Trophoblast cell (in vitro differentiated cells and primary cell): ENCODE results near the gene LPP.
A peak's percentile ranks its signal among the peaks of the same experiment; 100 is the strongest.

ENCODE experiments used
- DNase-seq, 2 donors: peaks; one replicate each; pipeline ENCODE4 v3.0.0-alpha.2; 2016
- H2AFZ ChIP-seq: 2 replicates; pipeline ENCODE4 v1.6.1; 2013; ENCODE audit warnings: low read length, moderate library complexity, mild to moderate bottlenecking; ENCODE audit not compliant: insufficient read depth, poor library complexity
- H2AK5ac ChIP-seq: 2 replicates; pipeline ENCODE4 v1.6.1; 2013; ENCODE audit warnings: mild to moderate bottlenecking, low read length
- H2BK120ac ChIP-seq: 2 replicates; pipeline ENCODE4 v1.6.1; 2013; ENCODE audit warnings: low read length, mild to moderate bottlenecking, moderate library complexity; ENCODE audit not compliant: insufficient read depth, poor library complexity
- H2BK12ac ChIP-seq: 2 replicates; pipeline ENCODE4 v1.6.1; 2013; ENCODE audit warnings: mild to moderate bottlenecking, low read length, moderate library complexity
- H2BK5ac ChIP-seq: 2 replicates; pipeline ENCODE4 v1.6.1; 2013; ENCODE audit warnings: low read length, low read depth, moderate library complexity, mild to moderate bottlenecking; ENCODE audit not compliant: poor library complexity
- H3K14ac ChIP-seq: 2 replicates; pipeline ENCODE4 v1.6.1; 2013; ENCODE audit warnings: mild to moderate bottlenecking, low read length
- H3K18ac ChIP-seq: 2 replicates; pipeline ENCODE4 v1.6.1; 2013; ENCODE audit warnings: mild to moderate bottlenecking, low read length
- H3K23ac ChIP-seq: 2 replicates; pipeline ENCODE4 v1.6.1; 2013; ENCODE audit warnings: low read length
- H3K27ac ChIP-seq: 2 replicates; pipeline ENCODE4 v1.5.1; 2013; ENCODE audit warnings: low read depth, mild to moderate bottlenecking, inconsistent platforms, low read length, moderate library complexity
- H3K27me3 ChIP-seq: 2 replicates; pipeline ENCODE4 v1.6.1; 2013; ENCODE audit warnings: inconsistent platforms, mild to moderate bottlenecking, low read length, moderate library complexity; ENCODE audit not compliant: insufficient read depth
- H3K36me3 ChIP-seq, 2 experiments: 1 replicate in 1 of 2; 2 replicates in 1 of 2; pipeline ENCODE4 v1.6.1; 2013; ENCODE audit warnings: low read length in 2 of 2, mild to moderate bottlenecking in 2 of 2, moderate library complexity in 1 of 2; ENCODE audit not compliant: insufficient read depth in 2 of 2, control insufficient read depth in 1 of 2
- H3K4ac ChIP-seq: 2 replicates; pipeline ENCODE4 v1.6.1; 2013; ENCODE audit warnings: low read depth, mild to moderate bottlenecking, low read length, moderate library complexity
- H3K4me1 ChIP-seq, 2 experiments: 1 replicate in 1 of 2; 2 replicates in 1 of 2; pipeline ENCODE4 v1.6.1; 2013; ENCODE audit warnings: low read length in 2 of 2, mild to moderate bottlenecking in 2 of 2, moderate library complexity in 1 of 2; ENCODE audit not compliant: insufficient read depth in 2 of 2, control insufficient read depth in 1 of 2
- H3K4me2 ChIP-seq: 2 replicates; pipeline ENCODE4 v1.6.1; 2013; ENCODE audit warnings: inconsistent platforms, mild to moderate bottlenecking, low read length, moderate library complexity
- H3K4me3 ChIP-seq: 2 replicates; pipeline ENCODE4 v1.5.1; 2013; ENCODE audit warnings: mild to moderate bottlenecking, low read depth, low read length, inconsistent platforms
- H3K79me1 ChIP-seq: one replicate; pipeline ENCODE4 v1.6.1; 2013; ENCODE audit warnings: low read length
- H3K79me2 ChIP-seq: 2 replicates; pipeline ENCODE4 v1.6.1; 2013; ENCODE audit warnings: low read length, mild to moderate bottlenecking; ENCODE audit not compliant: control insufficient read depth, insufficient read depth, poor library complexity
- H3K9ac ChIP-seq: 2 replicates; pipeline ENCODE4 v1.6.1; 2013; ENCODE audit warnings: mild to moderate bottlenecking, low read length
- H3K9me3 ChIP-seq: 2 replicates; pipeline ENCODE4 v1.6.1; 2013; ENCODE audit warnings: low read depth, mild to moderate bottlenecking, control low read depth, inconsistent platforms, low read length; ENCODE audit not compliant: insufficient read depth
- H4K12ac ChIP-seq: 2 replicates; pipeline ENCODE4 v1.6.1; 2013; ENCODE audit warnings: low read depth, mild to moderate bottlenecking, low read length, moderate library complexity
- H4K8ac ChIP-seq: 2 replicates; pipeline ENCODE4 v1.6.1; 2013; ENCODE audit warnings: low read depth, mild to moderate bottlenecking, low read length, moderate library complexity
- H4K91ac ChIP-seq: one replicate; pipeline ENCODE4 v1.6.1; 2013; ENCODE audit warnings: low read depth, mild to moderate bottlenecking, low read length, moderate library complexity
- WGBS: extraction: QIAGEN DNeasy Blood & Tissue Kit; methylation state at CpG from one replicate; pipeline ENCODE4 v1.1.7; 2013; ENCODE audit warnings: missing lambda C conversion rate; ENCODE audit not compliant: insufficient read length, insufficient coverage; ENCODE audit errors: extremely low coverage; 5-methylcytosine and 5-hydroxymethylcytosine counted together

Gene LPP

GRCh38 chr3:188319569-188319968 lies 165.6 kb downstream of the LPP start:
- Histone ChIP-seq H4K8ac (no peak overlapping the region), H3K79me1 (no peaks in the 10 kb centered on the region), H2BK5ac (no peak overlapping the region), H3K27ac (no peak overlapping the region), H3K9ac (no peak overlapping the region), H3K27me3 (no peaks in the 10 kb centered on the region), H3K18ac (no peak overlapping the region), H3K4me3 (no peak overlapping the region), H3K14ac (no peak overlapping the region), H3K4me2 (no peak overlapping the region), H3K79me2 (peaks cover 2% of the 10 kb centered on the region), H2AK5ac (no peak overlapping the region), H3K4me1 (peaks cover 0 to 2% of the 10 kb centered on the region in 2 experiments), H4K91ac (no peak overlapping the region), H2BK120ac (no peak overlapping the region), H3K23ac (no peak overlapping the region), H2AFZ (no peak overlapping the region), H3K9me3 (no peaks in the 10 kb centered on the region), H2BK12ac (no peak overlapping the region), H3K36me3 (peaks cover 0 to 2% of the 10 kb centered on the region in 2 experiments), H3K4ac (no peak overlapping the region), H4K12ac (no peak overlapping the region)
- peak in 1 of 2 donors; percentile 41 for DNase-seq
- no CpG with 5 or more reads among the region's 1 CpG for WGBS

DNA sequence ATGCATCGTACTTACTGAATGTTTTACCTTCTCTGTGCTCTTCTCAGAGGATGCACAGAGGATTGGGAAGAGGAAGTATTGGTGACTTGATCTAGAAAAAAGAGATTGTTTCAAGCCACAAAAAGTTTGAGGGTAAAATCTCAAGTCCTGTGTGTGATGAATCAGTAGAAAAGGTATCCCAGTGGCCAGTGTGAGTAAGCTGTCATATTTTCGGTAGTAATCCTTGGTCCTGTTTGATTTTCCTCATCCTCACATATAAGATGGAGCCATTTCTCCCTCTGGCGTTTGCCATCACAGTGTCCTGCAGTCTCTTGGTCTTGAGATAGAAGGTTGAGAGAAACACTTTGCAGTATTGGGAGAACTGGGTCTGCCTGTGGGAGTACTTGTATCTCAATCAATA lies 166.8 kb downstream of the LPP start:
- Histone ChIP-seq H2BK120ac (no peak overlapping the region), H3K4me3 (no peak overlapping the region), H2AFZ (no peak overlapping the region), H2AK5ac (no peak overlapping the region), H3K36me3 (peaks cover 0 to 2% of the 10 kb centered on the region in 2 experiments), H2BK12ac (no peak overlapping the region), H3K79me1 (no peaks in the 10 kb centered on the region), H3K4me1 (peaks cover 0 to 2% of the 10 kb centered on the region in 2 experiments), H3K9ac (no peak overlapping the region), H3K27ac (no peak overlapping the region), H4K12ac (no peak overlapping the region), H3K18ac (no peak overlapping the region), H3K23ac (no peak overlapping the region), H3K4ac (no peak overlapping the region), H3K9me3 (no peaks in the 10 kb centered on the region), H3K79me2 (peaks cover 2% of the 10 kb centered on the region), H3K4me2 (no peak overlapping the region), H2BK5ac (no peak overlapping the region), H4K8ac (no peak overlapping the region), H4K91ac (no peak overlapping the region), H3K27me3 (no peaks in the 10 kb centered on the region), H3K14ac (no peak overlapping the region)
- no peak for DNase-seq
- no CpG with 5 or more reads among the region's 3 CpGs for WGBS

DNA sequence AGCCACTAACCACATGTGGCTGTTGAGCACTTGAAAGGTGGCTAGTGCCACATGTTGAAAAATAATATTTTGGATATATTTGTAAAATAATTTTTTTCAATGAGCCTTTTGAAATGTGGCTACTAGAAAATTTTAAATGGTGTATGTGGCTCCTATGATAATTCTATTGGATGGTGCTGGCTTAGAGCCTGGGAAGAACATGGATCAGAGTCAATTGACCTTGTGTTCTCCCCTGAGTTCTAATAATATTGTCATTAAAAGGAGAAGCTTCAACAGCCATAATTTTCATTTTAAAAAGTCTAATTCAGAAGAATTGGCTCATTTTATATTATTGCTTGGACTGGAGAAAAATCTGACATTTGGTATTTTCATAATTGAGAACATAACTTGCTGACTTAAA lies 167.3 kb downstream of the LPP start:
- H4K91ac ChIP-seq = no peak overlapping the region
- no peak for DNase-seq
- no peak overlapping the region for H4K8ac ChIP-seq
- peaks cover 2% of the 10 kb centered on the region for H3K79me2 ChIP-seq
- no peaks in the 10 kb centered on the region for H3K79me1 ChIP-seq
- H3K18ac ChIP-seq = no peak overlapping the region
- H4K12ac ChIP-seq = no peak overlapping the region
- H3K4ac ChIP-seq = no peak overlapping the region
- no peak overlapping the region for H2BK120ac ChIP-seq
- no peaks in the 10 kb centered on the region for H3K27me3 ChIP-seq
- H2BK5ac ChIP-seq = no peak overlapping the region
- H2AK5ac ChIP-seq = no peak overlapping the region
- no peak overlapping the region for H3K14ac ChIP-seq
- no peak overlapping the region for H3K4me3 ChIP-seq
- no peak overlapping the region for H3K27ac ChIP-seq
- no peak overlapping the region for H3K9ac ChIP-seq
- no peak overlapping the region for H2AFZ ChIP-seq
- H3K9me3 ChIP-seq = no peaks in the 10 kb centered on the region
- H2BK12ac ChIP-seq = no peak overlapping the region
- no peak overlapping the region for H3K4me2 ChIP-seq
- H3K23ac ChIP-seq = no peak overlapping the region
- H3K4me1 ChIP-seq = peaks cover 0 to 2% of the 10 kb centered on the region in 2 experiments
- peaks cover 0 to 4% of the 10 kb centered on the region in 2 experiments for H3K36me3 ChIP-seq

DNA sequence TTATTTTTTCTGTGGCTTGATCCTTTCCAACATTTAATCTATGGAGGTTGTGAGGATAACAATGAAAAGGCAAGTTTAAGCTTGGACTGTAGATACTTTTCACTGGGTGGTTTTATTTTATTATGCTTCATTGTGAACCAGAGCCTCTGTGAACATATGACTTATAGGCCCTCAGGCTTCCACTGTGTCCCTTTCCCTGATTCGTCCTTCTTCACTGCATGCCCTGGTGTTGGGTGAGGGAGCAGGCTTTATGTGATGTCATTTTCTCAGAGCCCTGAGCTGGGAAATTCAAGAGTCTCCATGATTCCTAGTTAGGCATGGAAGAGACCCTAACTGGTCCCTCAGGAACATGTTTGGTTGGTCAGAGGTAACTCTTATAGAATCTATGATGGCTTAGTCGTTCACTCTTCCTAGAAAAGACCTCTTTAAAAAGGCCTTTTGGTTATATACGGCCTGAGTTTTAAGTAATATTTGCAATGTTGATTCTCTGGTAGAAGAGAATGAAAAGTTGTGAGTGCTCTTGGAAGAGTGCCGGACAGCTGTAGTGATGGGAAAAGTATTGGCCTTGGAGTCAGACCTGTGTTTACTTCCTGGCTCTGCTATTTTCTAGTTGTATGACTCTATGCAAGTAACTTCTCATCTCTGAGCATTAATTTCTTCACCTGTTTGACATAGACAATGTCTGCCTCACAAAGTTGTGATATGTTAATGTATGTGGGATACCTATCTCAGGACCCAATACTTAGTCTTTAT lies 168.4 kb downstream of the LPP start:
- H3K9me3 ChIP-seq = no peaks in the 10 kb centered on the region
- no peak overlapping the region for H3K14ac ChIP-seq
- DNase-seq = no peak
- H3K4me3 ChIP-seq = no peak overlapping the region
- no peak overlapping the region for H2BK5ac ChIP-seq
- H3K4me2 ChIP-seq = no peak overlapping the region
- no peaks in the 10 kb centered on the region for H3K4me1 ChIP-seq
- no peak overlapping the region for H3K9ac ChIP-seq
- no peak overlapping the region for H2BK120ac ChIP-seq
- H3K27ac ChIP-seq = no peak overlapping the region
- no CpG with 5 or more reads among the region's 4 CpGs for WGBS
- H4K12ac ChIP-seq = no peak overlapping the region
- no peak overlapping the region for H3K23ac ChIP-seq
- H3K79me1 ChIP-seq = no peaks in the 10 kb centered on the region
- H3K18ac ChIP-seq = no peak overlapping the region
- no peak overlapping the region for H4K8ac ChIP-seq
- no peak overlapping the region for H3K4ac ChIP-seq
- no peak overlapping the region for H2AFZ ChIP-seq
- H2BK12ac ChIP-seq = no peak overlapping the region
- H3K79me2 ChIP-seq = peaks cover 2% of the 10 kb centered on the region
- H2AK5ac ChIP-seq = no peak overlapping the region
- H4K91ac ChIP-seq = no peak overlapping the region
- no peaks in the 10 kb centered on the region for H3K27me3 ChIP-seq
- peaks cover 0 to 4% of the 10 kb centered on the region in 2 experiments for H3K36me3 ChIP-seq
